K562 (cell line): ENCODE results near the gene RRAS. TPM values are rescaled to one million over a fixed set of nuclear protein-coding genes. Genes with fewer than 3 reads are reported as not detected.
A peak's percentile ranks its signal among the peaks of the same experiment; 100 is the strongest.

ENCODE experiments used
- FOSL1 ChIP-seq: fragments of 200-800 bp; sonication (Bioruptor generic); conservative IDR thresholded peaks from 2 replicates; pipeline ENCODE4 v1.6.1; 2016; ENCODE audit warnings: missing genetic modification characterization, missing compliant biosample characterization
- FOXA3 ChIP-seq, 2 experiments: fragments of 450-650 bp in 1 of 2; sonication (generic) in 1 of 2; formaldehyde crosslinking; IDR thresholded peaks in 1 of 2; conservative IDR thresholded peaks in 1 of 2; 2 replicates each; pipeline versions ENCODE4 v1.4.0 to v1.8.0; 2020 to 2022; ENCODE audit warnings: mild to moderate bottlenecking in 2 of 2, missing genetic modification reagents in 1 of 2
- FOXJ3 ChIP-seq: sonication (generic); formaldehyde crosslinking; IDR thresholded peaks from 2 replicates; pipeline ENCODE4 v1.4.0; 2020; ENCODE audit warnings: mild to moderate bottlenecking, missing genetic modification reagents
- HINFP ChIP-seq: fragments of 450-650 bp; conservative IDR thresholded peaks from 2 replicates; pipeline ENCODE4 v1.6.1; 2016; ENCODE audit warnings: missing genetic modification characterization, low read depth, mild to moderate bottlenecking, control low read depth, missing compliant biosample characterization
- ILK ChIP-seq: fragments of 450-650 bp; IDR thresholded peaks from 2 replicates; pipeline ENCODE4 v1.6.1; 2016; ENCODE audit warnings: missing genetic modification characterization, low read depth, mild to moderate bottlenecking, missing compliant biosample characterization, moderate library complexity, borderline replicate concordance
- LARP7 ChIP-seq: fragments of 450-650 bp; IDR thresholded peaks from 2 replicates; pipeline ENCODE4 v1.6.1; 2016
- NCOA6 ChIP-seq: fragments of 450-650 bp; IDR thresholded peaks from 2 replicates; pipeline ENCODE4 v1.6.1; 2017; ENCODE audit warnings: mild to moderate bottlenecking
- NR0B1 ChIP-seq: fragments of 450-650 bp; IDR thresholded peaks from one replicate; pipeline ENCODE4 v1.6.1; 2018; ENCODE audit warnings: mild to moderate bottlenecking, moderate library complexity; ENCODE audit not compliant: partially characterized antibody
- SMAD3 ChIP-seq: fragments of 450-650 bp; formaldehyde crosslinking; conservative IDR thresholded peaks from 2 replicates; pipeline ENCODE4 v1.4.0; 2020; ENCODE audit warnings: mild to moderate bottlenecking
- TSC22D4 ChIP-seq: fragments of 450-650 bp; IDR thresholded peaks from 2 replicates; pipeline ENCODE4 v1.6.1; 2016; ENCODE audit warnings: missing genetic modification characterization, missing biosample characterization, control low read depth
- ZBTB43 ChIP-seq: sonication (generic); formaldehyde crosslinking; IDR thresholded peaks from 2 replicates; pipeline ENCODE4 v1.8.0; 2023; ENCODE audit warnings: mild to moderate bottlenecking, missing genetic modification reagents
- ZNF212 ChIP-seq: fragments of 450-650 bp; formaldehyde crosslinking; IDR thresholded peaks from 2 replicates; pipeline ENCODE4 v1.4.0; 2020; ENCODE audit warnings: mild to moderate bottlenecking
- ZNF354B ChIP-seq: fragments of 250-450 bp; sonication (Bioruptor Pico); IDR thresholded peaks from 2 replicates; pipeline ENCODE4 v1.4.0; 2020
- ZNF408 ChIP-seq: fragments of 250-450 bp; sonication (Bioruptor Pico); IDR thresholded peaks from 2 replicates; pipeline ENCODE4 v1.4.0; 2020; ENCODE audit warnings: low read depth, mild to moderate bottlenecking, moderate library complexity
- ZNF57 ChIP-seq: fragments of 450-650 bp; formaldehyde crosslinking; IDR thresholded peaks from 2 replicates; pipeline ENCODE4 v1.4.0; 2020; ENCODE audit warnings: mild to moderate bottlenecking, moderate library complexity
- ZNF717 ChIP-seq: fragments of 250-450 bp; sonication (Bioruptor Pico); IDR thresholded peaks from 2 replicates; pipeline ENCODE4 v1.5.0; 2021
- polyA plus RNA-seq, 8 experiments: library from polyadenylated mRNA; depleted of rRNA in 4 of 8; stranded (reverse) in 5 of 8; unstranded in 3 of 8; fragments of >200 nt; fragmentation: Nextera tagmentation in 2 of 8; fragmentation: Illumina TruSeq in 1 of 8; extraction: Ambion mirVana in 2 of 8; extraction: Trizol in 1 of 8; gene quantifications; 2 replicates each; pipeline versions ENCODE4 v1.2.1 to v1.2.3, GENCODE V29; 2011 to 2014; ENCODE audit warnings: inconsistent platforms in 1 of 8, missing spikeins in 1 of 8
- total RNA-seq, 7 experiments: library from RNA; depleted of rRNA in 6 of 7; stranded (reverse); fragments of >200 nt in 6 of 7; fragmentation: Illumina TruSeq in 2 of 7; extraction: Trizol in 2 of 7; gene quantifications; 2 replicates each; pipeline versions ENCODE4 v1.2.1 to v1.2.3, GENCODE V29; 2011 to 2021; ENCODE audit warnings: low replicate concordance in 1 of 7
- TF ChIP-seq, protein P1 (sequence below): conservative IDR thresholded peaks from 2 replicates; pipeline ENCODE4 v1.6.1; 2011; ENCODE audit warnings: low read depth, mild to moderate bottlenecking, low read length; ENCODE audit not compliant: control insufficient read depth
- TF ChIP-seq, protein P2 (sequence below): fragments of 250-450 bp; sonication (Bioruptor Pico); IDR thresholded peaks from 2 replicates; pipeline ENCODE4 v1.5.0; 2021; ENCODE audit warnings: mild to moderate bottlenecking, moderate library complexity

RRAS gene
- total and polyA plus RNA-seq, 9 of the 15 experiments (the other 6 are each of a cell fraction or from before 2014, with no cell fraction given), result 0.70 to 17.3 (median 8.2) TPM

GRCh38 chr19:49592486-49593232 is 47.3 kb downstream of the RRAS start (continued):
- TF ChIP-seq ILK (tag) (no peak), NCOA6 (no peak), FOXJ3 (no peak), ZNF212 (CRISPR knock-in tag) (no peak), ZNF408 (no peak), ZBTB43 (CRISPR knock-in tag) (no peak), ZNF354B (CRISPR knock-in tag) (no peak), HINFP (tag) (no peak), LARP7 (no peak), ZNF717 (CRISPR knock-in tag) (no peak), SMAD3 (CRISPR knock-in tag) (no peak), NR0B1 (no peak), FOSL1 (tag) (no peak), TSC22D4 (tag) (no peak), ZNF57 (CRISPR knock-in tag) (no peak), FOXA3 (CRISPR knock-in tag; conservative IDR thresholded peaks at IDR 0.05 in 1 of 2, IDR thresholded peaks at IDR 0.05 in 1 of 2) (no peak)
- TF ChIP-seq, protein P1, sequence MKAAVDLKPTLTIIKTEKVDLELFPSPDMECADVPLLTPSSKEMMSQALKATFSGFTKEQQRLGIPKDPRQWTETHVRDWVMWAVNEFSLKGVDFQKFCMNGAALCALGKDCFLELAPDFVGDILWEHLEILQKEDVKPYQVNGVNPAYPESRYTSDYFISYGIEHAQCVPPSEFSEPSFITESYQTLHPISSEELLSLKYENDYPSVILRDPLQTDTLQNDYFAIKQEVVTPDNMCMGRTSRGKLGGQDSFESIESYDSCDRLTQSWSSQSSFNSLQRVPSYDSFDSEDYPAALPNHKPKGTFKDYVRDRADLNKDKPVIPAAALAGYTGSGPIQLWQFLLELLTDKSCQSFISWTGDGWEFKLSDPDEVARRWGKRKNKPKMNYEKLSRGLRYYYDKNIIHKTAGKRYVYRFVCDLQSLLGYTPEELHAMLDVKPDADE, result 0 out of 2 replicates have a peak, but pooled peaks have one; percentile 45
- TF ChIP-seq, protein P2, sequence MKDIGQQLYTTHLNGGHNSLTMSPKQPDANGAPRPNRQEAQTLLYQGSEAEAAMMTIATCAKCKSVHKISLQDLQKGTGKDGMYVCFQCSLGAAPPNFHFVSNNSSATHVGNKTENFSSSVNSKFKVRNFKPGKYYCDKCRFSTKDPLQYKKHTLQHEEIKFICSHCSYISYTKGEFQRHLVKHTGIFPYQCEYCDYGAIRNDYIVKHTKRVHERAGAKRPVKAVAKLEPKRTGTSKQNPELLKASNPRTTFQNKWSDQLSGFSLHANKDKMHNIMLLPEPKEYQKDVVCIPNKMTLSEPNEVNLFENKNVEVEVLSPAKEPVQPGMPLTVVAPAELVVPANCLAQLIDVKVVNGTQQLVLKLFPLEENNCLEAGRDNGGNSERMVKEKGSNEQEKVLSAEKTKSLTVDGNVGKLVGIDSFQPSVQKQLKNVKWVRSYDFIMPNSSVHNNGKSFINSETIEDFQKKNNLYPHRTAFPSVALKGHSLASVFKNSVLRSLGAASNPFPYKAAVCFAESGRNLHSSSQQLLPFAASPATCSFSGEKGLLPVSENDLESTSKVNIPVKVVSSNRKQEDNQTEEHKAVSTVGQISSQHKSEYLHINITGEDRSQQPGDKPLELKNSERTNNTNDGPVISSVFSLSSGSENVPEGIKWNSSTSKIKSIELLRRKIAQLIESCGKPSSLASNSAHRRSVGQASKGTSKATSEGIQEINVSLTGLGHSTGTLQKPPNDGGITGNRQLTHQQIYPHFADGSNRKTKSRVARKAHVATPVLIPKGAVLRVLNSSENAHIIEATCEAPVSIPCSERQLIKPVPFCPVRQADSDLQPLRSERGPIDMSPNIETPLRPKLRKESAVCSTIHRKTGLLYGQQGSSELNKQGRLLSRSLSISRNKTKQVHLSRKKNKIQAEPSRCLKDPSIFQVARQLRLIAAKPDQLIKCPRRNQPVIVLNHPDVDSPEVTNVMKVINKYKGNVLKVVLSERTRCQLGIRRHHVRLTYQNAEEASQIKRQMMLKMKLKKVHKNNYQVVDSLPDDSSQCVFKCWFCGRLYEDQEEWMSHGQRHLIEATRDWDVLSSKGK (CRISPR knock-in tag), result no peak
